Raji (cell line): ENCODE data around the gene FAXDC2.

Source experiments
- POLR2A ChIP-seq: IDR thresholded peaks from 2 replicates; pipeline ENCODE4 v1.6.1; 2011; ENCODE audit warnings: low read depth, low read length, control low read depth; ENCODE audit not compliant: insufficient read depth

Gene FAXDC2

GRCh38 chr5:154844809-154845208 lies 5.6 kb downstream of the FAXDC2 start:
- TF ChIP-seq POLR2A, result no peak

DNA sequence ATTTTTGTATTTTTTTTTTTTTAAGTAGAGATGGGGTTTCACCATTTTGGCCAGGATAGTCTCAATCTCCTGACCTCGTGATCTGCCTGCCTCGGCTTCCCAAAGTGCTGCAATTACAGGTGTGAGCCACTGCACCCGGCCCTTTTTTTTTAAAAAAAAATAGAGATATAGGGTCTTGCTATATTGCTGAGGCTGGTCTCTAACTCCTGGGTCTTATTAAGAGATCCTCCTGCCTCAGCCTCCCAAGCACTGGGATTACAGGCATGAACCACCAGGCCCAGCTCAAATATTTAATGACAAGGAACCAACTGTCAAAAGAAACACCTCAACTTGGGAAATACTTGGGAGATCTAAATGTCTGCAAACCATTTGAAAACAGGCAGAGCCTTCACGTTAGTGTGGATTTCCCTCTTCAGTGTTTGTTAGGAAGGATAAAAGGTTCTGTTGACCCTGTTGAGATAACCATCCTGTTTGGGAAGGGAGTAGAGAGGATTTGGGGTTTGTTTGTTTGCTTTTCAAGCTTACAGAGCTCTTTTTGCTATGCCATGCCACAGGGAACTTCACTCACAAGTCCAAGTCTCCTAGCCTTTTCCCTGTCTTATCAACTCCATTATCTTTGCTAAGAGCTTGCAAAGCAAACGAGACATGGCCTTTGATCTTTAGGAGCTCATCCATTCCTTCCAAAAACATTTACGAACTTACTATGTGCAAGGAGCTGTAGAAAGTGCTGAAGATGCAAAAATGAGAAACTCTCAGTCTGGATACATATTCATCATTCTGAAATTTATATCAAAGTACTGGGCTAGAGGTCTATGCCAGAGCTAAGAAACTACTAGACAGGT lies 7.5 kb downstream of the FAXDC2 start:
- no peak for TF ChIP-seq POLR2A

DNA sequence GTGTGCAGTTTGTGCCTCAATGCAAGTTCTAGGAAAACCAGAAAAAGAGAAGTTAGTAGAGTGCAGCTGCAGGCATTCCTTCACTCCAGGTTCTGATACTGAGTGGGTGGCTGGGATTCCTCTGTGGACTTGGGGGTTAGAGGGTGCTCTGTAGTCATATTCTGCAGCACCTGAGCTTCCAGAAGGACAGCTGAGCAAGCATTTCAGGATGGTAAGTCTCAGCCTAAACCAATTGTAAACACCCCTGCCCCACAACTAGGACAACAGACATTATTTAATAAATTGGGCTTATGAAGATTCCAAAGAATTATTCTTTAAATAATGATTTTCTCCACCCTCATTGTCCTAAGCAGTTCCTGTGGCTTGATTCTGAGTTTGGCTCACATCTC lies 9.1 kb downstream of the FAXDC2 start:
- no peak for TF ChIP-seq POLR2A

DNA sequence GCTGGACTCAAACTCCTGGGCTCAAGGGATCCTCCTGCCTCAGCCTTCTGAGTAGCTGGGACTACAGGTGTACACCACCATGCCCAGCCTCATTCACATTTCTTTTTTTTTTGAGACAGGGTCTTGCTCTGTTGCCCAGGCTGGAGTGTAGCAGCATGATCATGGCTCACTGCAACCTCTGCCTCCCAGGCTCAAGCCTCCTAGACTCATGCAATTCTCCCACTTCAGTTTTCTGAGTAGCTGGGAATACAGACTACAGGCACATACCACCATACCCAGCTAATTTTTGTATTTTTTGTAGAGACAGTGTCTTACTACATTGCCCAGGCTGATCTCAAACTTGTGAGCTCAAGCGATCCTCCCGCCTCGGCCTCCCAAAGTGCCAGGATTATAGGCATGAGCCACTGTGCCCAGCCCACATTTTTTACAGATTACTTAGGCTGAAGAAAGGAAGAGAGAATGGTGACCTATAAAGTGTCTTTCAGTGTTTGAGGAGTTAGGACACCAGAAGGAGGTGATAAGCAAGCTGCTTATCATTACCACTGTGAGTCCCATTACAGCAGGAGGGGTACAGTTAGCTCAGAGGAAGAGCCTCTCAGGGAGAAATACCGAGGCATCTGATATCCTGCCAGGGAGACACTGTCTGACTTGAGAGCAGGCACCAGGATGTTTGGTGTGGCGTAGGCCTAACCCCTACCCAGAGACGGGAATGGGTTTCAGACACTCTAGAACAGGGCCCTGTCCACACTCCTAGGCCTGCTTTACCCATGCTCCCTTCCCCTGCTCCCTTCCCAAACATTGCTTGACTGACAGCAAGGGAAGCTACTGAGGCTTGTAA lies 9.7 kb downstream of the FAXDC2 start:
- no peak for TF ChIP-seq POLR2A

DNA sequence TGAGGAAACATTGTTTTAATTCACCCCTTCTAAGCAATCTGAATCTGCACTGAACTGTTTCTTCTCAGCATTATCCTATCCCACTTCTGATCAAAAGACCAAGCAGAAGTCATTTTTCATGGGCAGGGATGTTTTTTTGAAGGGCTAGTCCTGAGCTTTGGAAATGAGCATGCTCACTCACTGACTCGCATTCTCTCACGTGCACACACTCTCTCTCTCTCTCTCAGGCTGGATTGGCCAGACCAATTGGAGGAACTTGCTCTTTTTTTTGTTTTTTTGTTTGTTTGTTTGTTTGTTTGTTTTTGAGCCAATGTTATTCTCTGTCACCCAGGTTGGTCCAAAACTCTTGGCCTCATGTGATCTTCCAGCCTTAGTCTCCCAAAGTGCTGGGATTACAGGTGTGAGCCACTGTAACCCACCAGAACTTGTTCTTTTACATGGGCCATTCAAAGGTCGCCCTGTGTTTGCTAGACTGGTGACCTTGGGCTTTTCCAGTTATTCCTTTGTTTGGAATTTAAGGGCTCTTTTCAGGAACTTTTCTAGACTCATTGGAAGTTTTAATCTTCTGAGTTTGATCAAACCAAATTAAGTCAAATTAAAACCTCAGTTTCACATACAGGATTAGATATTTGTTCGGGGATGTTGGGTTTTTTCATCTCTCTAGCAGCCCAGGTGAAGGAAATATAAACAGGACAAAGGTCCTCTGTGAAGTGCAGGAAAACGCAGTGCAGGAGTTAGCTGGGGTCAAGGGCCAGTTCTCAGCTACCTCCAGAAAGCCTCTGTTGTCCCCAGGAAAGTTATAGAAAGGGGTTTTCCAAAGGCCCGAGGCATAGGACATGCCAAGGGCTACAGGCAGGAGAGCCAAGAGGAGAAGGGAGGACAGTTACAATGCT lies 13.1 kb downstream of the FAXDC2 start:
- no peak for TF ChIP-seq POLR2A

DNA sequence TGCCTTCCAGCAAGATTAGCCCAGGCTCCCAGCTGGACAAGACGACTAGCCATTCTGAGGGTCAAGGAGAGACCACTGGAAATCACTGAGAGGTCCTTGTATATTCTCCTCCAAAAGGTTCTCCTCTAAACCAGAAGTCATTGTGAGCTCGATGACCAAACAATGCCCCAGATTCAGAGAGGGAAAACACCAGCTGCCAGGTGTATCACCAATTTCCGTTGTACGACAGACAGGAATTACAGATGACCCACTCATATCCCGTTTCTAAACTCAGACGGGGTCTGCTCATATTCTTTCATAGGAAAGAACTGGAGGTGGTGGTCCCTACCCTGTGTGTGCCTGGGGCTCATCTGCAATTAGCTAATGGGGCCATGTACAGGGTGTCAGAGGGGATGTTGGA lies 14.2 kb downstream of the FAXDC2 start:
- TF ChIP-seq POLR2A, result no peak

- no peak for TF ChIP-seq POLR2A
Observed at GRCh38 chr5:154834053-154834452, 16.4 kb downstream of the FAXDC2 start.

GRCh38 chr5:154831451-154831850 lies 19.0 kb downstream of the FAXDC2 start:
- TF ChIP-seq POLR2A, result no peak

DNA sequence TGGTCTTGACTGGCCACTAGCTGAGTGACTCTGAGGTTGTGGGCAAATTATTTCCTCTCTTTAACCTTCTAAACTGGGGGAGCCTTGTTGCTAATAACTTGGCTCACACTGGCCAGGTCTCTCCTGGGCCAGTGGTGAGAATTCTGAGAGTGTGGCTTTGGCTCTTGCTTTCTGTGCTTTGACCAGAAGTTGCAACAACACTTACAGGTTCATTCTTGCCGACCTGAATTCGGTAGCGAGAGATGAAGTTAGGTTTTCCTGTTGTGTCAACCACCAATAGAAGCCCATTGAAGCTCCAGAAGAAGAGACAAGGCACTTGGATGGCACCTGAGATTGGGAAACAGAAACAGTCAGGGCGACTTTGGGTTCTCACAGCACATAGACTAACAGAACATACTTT lies 19.8 kb downstream of the FAXDC2 start:
- no peak for TF ChIP-seq POLR2A

DNA sequence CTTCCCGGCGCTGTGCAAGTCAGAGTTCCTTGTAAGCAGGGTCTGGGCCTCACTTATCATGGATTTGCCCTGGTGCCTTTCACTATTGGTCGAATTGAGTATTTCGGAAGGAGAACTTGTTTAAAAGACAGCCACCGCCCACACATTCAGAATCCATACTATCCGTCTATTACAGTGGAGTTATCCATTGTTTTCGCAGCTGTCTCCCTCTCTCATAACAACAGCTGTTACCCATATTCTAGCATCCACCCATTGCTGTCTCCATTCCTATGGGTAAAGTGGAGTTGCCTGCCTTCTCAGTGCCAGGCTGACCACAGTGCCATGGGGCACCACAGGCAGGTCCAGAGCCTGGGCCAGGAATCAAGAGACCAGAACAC lies 20.2 kb downstream of the FAXDC2 start:
- no peak for TF ChIP-seq POLR2A

DNA sequence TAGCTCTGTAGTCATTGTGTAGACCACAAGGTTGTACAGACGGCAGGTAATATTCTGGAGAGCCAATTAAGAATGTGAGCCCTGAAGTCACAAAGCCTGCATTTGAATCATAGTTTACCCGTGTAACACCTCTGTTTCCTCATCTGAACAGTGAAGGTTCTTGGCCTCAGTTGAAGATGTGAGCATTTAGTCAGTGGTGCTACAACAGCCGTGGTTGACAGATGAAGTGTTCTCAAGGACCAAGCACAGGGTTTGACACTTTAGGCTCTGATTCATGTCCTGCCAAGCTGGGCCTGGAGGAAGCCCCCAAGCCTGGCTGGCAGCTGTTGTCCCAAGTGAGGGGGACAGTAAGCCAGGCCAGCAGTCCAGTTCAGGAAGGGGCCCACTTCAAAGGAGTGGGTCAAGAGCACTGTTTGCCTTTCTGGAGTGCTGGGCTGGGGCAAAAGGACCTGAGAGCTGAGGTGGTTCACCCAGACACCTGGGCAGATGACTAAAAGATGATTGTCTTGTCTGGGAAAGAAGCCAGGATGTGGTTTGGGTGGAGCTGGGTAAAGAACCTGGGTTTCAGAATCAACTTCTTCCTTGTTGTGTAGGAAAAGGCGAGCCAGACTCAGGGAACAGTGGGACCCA lies 20.7 kb downstream of the FAXDC2 start:
- TF ChIP-seq POLR2A, result no peak

DNA sequence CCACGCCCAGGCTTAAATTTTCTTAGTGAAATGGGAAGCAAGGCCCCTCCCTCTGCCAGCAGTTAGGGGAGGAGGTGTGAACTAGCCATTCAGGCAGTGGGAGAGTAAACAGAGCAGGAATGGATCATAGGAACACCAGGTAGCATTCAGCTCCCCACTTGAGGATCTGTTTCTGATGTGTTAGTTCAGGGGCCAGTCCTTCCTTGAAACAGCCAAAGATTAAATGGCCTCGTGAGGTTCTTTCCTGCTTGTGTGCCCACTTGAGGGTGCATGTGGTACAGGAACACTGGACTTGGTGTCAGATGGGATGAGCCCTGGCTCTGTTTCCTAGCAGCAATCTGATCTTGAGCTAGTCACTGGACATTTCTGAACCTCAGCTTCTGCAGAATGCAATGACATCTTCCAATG lies 21.2 kb downstream of the FAXDC2 start:
- TF ChIP-seq POLR2A, result no peak

DNA sequence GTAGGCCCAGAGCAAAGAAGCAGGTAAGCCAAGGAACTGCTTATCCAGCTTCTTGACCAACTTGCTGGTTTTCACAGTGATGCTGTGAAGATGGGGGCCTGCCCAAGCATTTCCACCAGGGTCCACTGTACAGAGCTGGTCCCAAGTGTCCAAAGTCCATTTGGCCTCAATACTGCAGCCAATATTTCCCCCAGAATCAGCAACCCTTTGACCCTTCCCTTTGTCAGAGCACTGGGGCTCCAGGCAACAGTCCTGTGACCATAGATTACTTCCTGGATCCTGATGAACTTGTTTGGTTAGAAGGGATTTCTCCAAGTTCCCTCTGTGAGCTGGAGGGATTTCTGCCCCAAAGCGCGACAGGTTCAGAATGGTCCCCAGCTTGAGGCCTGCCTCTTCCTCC lies 26.3 kb downstream of the FAXDC2 start:
- no peak for TF ChIP-seq POLR2A

DNA sequence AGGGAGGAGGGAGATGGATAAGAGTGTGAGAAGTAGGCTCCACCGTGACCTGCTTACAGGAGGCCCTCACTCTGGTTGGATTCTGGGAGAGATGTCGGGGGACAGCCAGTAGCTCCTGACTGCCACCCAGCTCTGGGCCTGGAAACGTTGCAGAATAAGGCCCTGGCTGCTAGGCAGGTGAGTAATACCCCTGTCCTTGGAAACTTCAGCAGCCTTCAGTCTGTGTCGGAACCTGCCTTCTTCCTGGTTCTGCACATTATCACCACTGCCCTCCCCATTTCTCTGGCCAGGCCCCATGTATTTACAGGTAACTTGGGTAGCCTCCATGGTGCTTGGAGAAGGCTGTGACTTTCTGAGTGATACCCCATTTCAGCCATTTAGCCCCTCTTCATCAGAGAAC lies 26.8 kb downstream of the FAXDC2 start:
- no peak for TF ChIP-seq POLR2A

DNA sequence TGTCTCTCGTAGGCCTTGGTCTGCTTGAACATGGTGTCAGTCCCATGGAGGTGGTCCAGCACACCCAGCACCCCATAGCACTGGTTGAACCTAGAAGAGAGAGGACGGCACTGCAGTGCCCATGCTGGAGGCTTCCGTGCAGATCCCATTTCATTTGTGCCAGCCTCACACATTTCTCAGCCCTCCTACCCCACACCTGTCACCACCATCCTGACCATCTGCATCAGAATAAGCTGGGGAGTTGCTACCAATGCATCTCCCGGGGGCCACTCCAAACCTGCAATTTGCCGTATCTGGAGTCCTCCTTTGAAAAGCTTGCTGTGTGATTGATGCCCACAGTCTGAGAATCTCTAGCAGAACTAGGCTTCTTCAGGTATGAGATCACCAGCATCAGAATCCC lies 30.0 kb downstream of the FAXDC2 start:
- no peak for TF ChIP-seq POLR2A

- no peak for TF ChIP-seq POLR2A
Observed at GRCh38 chr5:154819546-154819945, 30.9 kb downstream of the FAXDC2 start.
